ENCODE data around the gene TPST2. TPM values are rescaled to one million over a fixed set of nuclear protein-coding genes. Genes with fewer than 3 reads are reported as not detected.

Gene TPST2
- total and polyA plus RNA-seq, 9 of the 15 experiments (the other 6 are each of a cell fraction or from before 2014, with no cell fraction given), result 14.2 to 123 (median 60.1) TPM

GRCh38 chr22:26632422-26633155, 42.7 kb upstream of the TPST2 start (continued):
- peak; percentile 43 for TF ChIP-seq TAF1 (IDR thresholded peaks at IDR 0.05; ENCODE audit: control insufficient read depth, extremely low read depth, insufficient read depth, low read length, severe bottlenecking)
- peak; percentile 70; the same call in 1 of the 2 replicates for TF ChIP-seq ZNF175 (CRISPR knock-in tag; IDR thresholded peaks at IDR 0.05; ENCODE audit: low read depth)
- TF ChIP-seq KHSRP (IDR thresholded peaks at IDR 0.05), result no peak; the same call in 1 of the 2 replicates
- 0 out of 3 replicates have a peak, but pooled peaks of 1 of the 2 experiments have one; percentile 40 for TF ChIP-seq CBX3 (IDR thresholded peaks at IDR 0.05; ENCODE audit: borderline replicate concordance in 1 of 2, low read length in 2 of 2)
- peak; percentile 97 for TF ChIP-seq DPF2 (IDR thresholded peaks at IDR 0.05)
- TF ChIP-seq PHB (CRISPR knock-in tag; IDR thresholded peaks at IDR 0.05), result no peak
- no peak for TF ChIP-seq ZNF347 (CRISPR knock-in tag; IDR thresholded peaks at IDR 0.05; ENCODE audit: low read depth)
- peak; percentile 86 for TF ChIP-seq POLR2AphosphoS5 (IDR thresholded peaks at IDR 0.05; ENCODE audit: control insufficient read depth, insufficient read depth, low read depth, low read length)
- no peak for TF ChIP-seq ILK (tag; IDR thresholded peaks at IDR 0.05; ENCODE audit: borderline replicate concordance, low read depth)
- TF ChIP-seq HDAC8 (tag; IDR thresholded peaks at IDR 0.05), result no peak
- TF ChIP-seq ELK3 (CRISPR knock-in tag; IDR thresholded peaks at IDR 0.05), result no peak
- TF ChIP-seq ZNF583 (CRISPR knock-in tag; IDR thresholded peaks at IDR 0.05), result no peak
- TF ChIP-seq CHCHD3 (CRISPR knock-in tag; IDR thresholded peaks at IDR 0.05), result no peak
- TF ChIP-seq CHD4 (IDR thresholded peaks at IDR 0.05; ENCODE audit: insufficient read depth, insufficient replicate concordance, low read depth, low read length, poor library complexity, severe bottlenecking), result no peak
- peak; percentile 98 for TF ChIP-seq ARID1B (IDR thresholded peaks at IDR 0.05)
- TF ChIP-seq ELK1 (CRISPR knock-in tag; IDR thresholded peaks at IDR 0.05), result no peak
- TF ChIP-seq HDAC3 (IDR thresholded peaks at IDR 0.05; ENCODE audit: borderline replicate concordance, partially characterized antibody), result peak; percentile 72
- TF ChIP-seq, protein P1, sequence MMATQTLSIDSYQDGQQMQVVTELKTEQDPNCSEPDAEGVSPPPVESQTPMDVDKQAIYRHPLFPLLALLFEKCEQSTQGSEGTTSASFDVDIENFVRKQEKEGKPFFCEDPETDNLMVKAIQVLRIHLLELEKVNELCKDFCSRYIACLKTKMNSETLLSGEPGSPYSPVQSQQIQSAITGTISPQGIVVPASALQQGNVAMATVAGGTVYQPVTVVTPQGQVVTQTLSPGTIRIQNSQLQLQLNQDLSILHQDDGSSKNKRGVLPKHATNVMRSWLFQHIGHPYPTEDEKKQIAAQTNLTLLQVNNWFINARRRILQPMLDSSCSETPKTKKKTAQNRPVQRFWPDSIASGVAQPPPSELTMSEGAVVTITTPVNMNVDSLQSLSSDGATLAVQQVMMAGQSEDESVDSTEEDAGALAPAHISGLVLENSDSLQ (IDR thresholded peaks at IDR 0.05), result no peak
- TF ChIP-seq CBFA2T2 (conservative IDR thresholded peaks at IDR 0.05), result peak; percentile 89
- no peak for TF ChIP-seq CBX5 (IDR thresholded peaks at IDR 0.05; ENCODE audit: borderline replicate concordance, low read depth)
- TF ChIP-seq ZBTB9 (CRISPR knock-in tag; IDR thresholded peaks at IDR 0.05), result no peak
- no peak for TF ChIP-seq ARID2 (IDR thresholded peaks at IDR 0.05)
- 0 out of 2 replicates have a peak, but pooled peaks have one; percentile 50 for TF ChIP-seq GATAD2B (IDR thresholded peaks at IDR 0.05; ENCODE audit: borderline replicate concordance)
- TF ChIP-seq POLR3A (IDR thresholded peaks at IDR 0.05; ENCODE audit: borderline replicate concordance, extremely low read depth, insufficient read depth, insufficient read length), result no peak
- peak; percentile 77; the same call in 1 of the 2 replicates for TF ChIP-seq STAT5A (IDR thresholded peaks at IDR 0.05; ENCODE audit: borderline replicate concordance, low read length)
